Measurements from ENCODE around the gene AMHR2. TPM values are rescaled to one million over a fixed set of nuclear protein-coding genes. Genes with fewer than 3 reads are reported as not detected.
A peak's percentile ranks its signal among the peaks of the same experiment; 100 is the strongest.

Gene AMHR2
- total and polyA plus RNA-seq, 9 of the 15 experiments (the other 6 are each of a cell fraction or from before 2014, with no cell fraction given): 8.9 to 49.7 (median 19.3) TPM

DNA sequence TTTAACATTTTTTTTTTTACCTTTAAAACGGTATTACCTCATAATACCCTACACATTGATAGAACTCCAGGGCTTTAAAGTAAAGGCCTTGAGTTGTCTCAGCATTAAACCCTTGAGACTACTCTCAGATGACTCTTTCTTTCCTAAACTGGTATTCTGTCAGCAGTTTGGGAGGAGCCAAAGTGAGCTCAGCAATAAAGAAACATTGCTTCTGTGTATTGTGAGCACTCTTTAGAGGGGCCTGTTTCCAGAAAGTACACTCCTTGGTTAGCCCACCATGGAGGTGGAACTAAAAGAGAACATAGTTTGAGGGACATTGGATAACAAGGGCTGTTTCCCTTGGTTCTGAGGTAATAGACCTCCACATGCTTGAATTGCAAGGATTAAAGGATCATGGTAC is 55.2 kb downstream of the AMHR2 start:
- no peak overlapping the region for H3K4me3 ChIP-seq
- H3K27ac ChIP-seq (ENCODE audit: extremely low read depth, low read depth, low read length): peak overlapping the region; percentile 32; the same call in 1 of the 3 replicates
- H3K4me1 ChIP-seq (replicated peaks in 1 of 2; ENCODE audit: control insufficient read depth in 2 of 2, insufficient read depth in 2 of 2, low read length in 2 of 2): peaks cover 0 to 11% of the 10 kb centered on the region in 2 experiments; a peak in 3 of 5 replicates
- peaks cover 98% of the 10 kb centered on the region for H3K36me3 ChIP-seq (ENCODE audit: control insufficient read depth, insufficient read depth, low read length)
- H3K9ac ChIP-seq (ENCODE audit: insufficient read depth in 1 of 2, low read depth in 2 of 2, low read length in 2 of 2): no peak overlapping the region
- ATAC-seq: no peak
- no peaks in the 10 kb centered on the region for H3K9me3 ChIP-seq (replicated peaks; ENCODE audit: control insufficient read depth, insufficient read depth, low read depth, low read length)
- no peaks in the 10 kb centered on the region for H3K27me3 ChIP-seq (ENCODE audit: control insufficient read depth in 2 of 2, insufficient read depth in 2 of 2, low read length in 2 of 2)
- BruUV-seq (replicated peaks): no TSS peak
- WGBS (ENCODE audit: insufficient coverage, low coverage, missing lambda C conversion rate): 94% methylated on average over 1 of the region's 1 CpG
- H3K9me1 ChIP-seq (ENCODE audit: control insufficient read depth, insufficient read depth, low read length): peaks cover 3% of the 10 kb centered on the region
- TF ChIP-seq POLR2A (conservative IDR thresholded peaks at IDR 0.05) (peak; percentile 6; the same call in 1 of the 2 replicates), ZNF12 (CRISPR knock-in tag; IDR thresholded peaks at IDR 0.05) (no peak)
- peak; percentile 58 for FAIRE-seq
- no peak overlapping the region for H3K4me2 ChIP-seq (ENCODE audit: insufficient read depth, low read length)
- no peak for DNase-seq (ENCODE audit: extremely low read depth in 1 of 4, low spot score in 3 of 4)
- intact Hi-C loops (cut with micrococcal nuclease) (no loop called here), in situ Hi-C loops (cut with MboI) (no loop called here)
- POLR2A ChIA-PET: interaction anchor here (0.6 to 8.8 kb wide), 8 partner anchors 10 to 184 kb away, joined by 3 to 87 read pairs (median 4); partner anchors contain the start of genes PFDN5 and TARBP2
- CTCF ChIA-PET (ENCODE audit: low intra/inter-chr PET ratio): interaction anchor here (0.7 kb wide), 1 partner anchor 432 kb away, joined by 4 read pairs; no protein-coding TSS in a partner anchor
- peaks cover 40% of the 10 kb centered on the region for H3K79me2 ChIP-seq (ENCODE audit: control insufficient read depth, insufficient read depth, low read length)
- peaks cover 29% of the 10 kb centered on the region for H4K20me1 ChIP-seq (replicated peaks; ENCODE audit: control insufficient read depth, insufficient read depth, low read length)
- H2AFZ ChIP-seq (ENCODE audit: low read depth, low read length): no peak overlapping the region

DNA sequence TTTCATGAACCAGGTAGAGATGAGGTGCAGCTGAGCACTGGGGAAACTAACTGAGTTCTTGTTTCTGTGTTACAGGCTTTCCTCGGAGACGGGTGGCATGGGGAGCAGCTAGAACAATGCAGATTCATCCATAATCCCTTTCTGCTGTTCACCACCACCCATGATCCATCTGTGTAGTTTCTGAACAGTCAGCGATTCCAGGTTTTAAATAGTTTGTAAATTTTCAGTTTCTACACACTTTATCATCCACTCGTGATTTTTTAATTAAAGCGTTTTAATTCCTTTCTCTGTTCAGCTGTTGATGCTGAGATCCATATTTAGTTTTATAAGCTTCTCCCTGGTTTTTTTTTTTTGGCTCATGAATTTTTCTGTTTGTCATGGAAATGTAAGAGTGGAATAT is 55.7 kb downstream of the AMHR2 start:
- H3K27ac ChIP-seq (ENCODE audit: extremely low read depth, low read depth, low read length): no peak overlapping the region
- no TSS peak for BruUV-seq (replicated peaks)
- no peaks in the 10 kb centered on the region for H3K9me3 ChIP-seq (replicated peaks; ENCODE audit: control insufficient read depth, insufficient read depth, low read depth, low read length)
- DNase-seq (ENCODE audit: extremely low read depth in 1 of 4, low spot score in 3 of 4): no peak
- peaks cover 0 to 11% of the 10 kb centered on the region in 2 experiments; a peak in 3 of 5 replicates for H3K4me1 ChIP-seq (replicated peaks in 1 of 2; ENCODE audit: control insufficient read depth in 2 of 2, insufficient read depth in 2 of 2, low read length in 2 of 2)
- ChIA-PET CTCF (ENCODE audit: low intra/inter-chr PET ratio) (interaction anchor here (0.7 kb wide), 1 partner anchor 432 kb away, joined by 4 read pairs; no protein-coding TSS in a partner anchor), POLR2A (interaction anchor here (0.7 to 2.4 kb wide), 4 partner anchors 10 to 127 kb away, joined by 3 to 13 read pairs (median 6); partner anchors contain the start of gene TARBP2)
- H3K79me2 ChIP-seq (ENCODE audit: control insufficient read depth, insufficient read depth, low read length): peaks cover 36% of the 10 kb centered on the region
- FAIRE-seq: peak; percentile 15
- 91% methylated on average over 5 of the region's 5 CpGs for WGBS (ENCODE audit: insufficient coverage, low coverage, missing lambda C conversion rate)
- no peak for ATAC-seq
- H3K27me3 ChIP-seq (ENCODE audit: control insufficient read depth in 2 of 2, insufficient read depth in 2 of 2, low read length in 2 of 2): no peaks in the 10 kb centered on the region
- no peak overlapping the region for H3K4me2 ChIP-seq (ENCODE audit: insufficient read depth, low read length)
- no peak overlapping the region for H2AFZ ChIP-seq (ENCODE audit: low read depth, low read length)
- H4K20me1 ChIP-seq (replicated peaks; ENCODE audit: control insufficient read depth, insufficient read depth, low read length): peaks cover 29% of the 10 kb centered on the region
- peaks cover 3% of the 10 kb centered on the region for H3K9me1 ChIP-seq (ENCODE audit: control insufficient read depth, insufficient read depth, low read length)
- H3K36me3 ChIP-seq (ENCODE audit: control insufficient read depth, insufficient read depth, low read length): peaks cover 95% of the 10 kb centered on the region
- intact Hi-C loops (cut with micrococcal nuclease) (no loop called here), in situ Hi-C loops (cut with MboI) (no loop called here)
- no peak overlapping the region for H3K9ac ChIP-seq (ENCODE audit: insufficient read depth in 1 of 2, low read depth in 2 of 2, low read length in 2 of 2)
- no peak overlapping the region for H3K4me3 ChIP-seq
- no peak for TF ChIP-seq HDAC3 (IDR thresholded peaks at IDR 0.05; ENCODE audit: borderline replicate concordance, partially characterized antibody)
- TF ChIP-seq POLR2B (IDR thresholded peaks at IDR 0.05; ENCODE audit: low read depth, partially characterized antibody): no peak
- TF ChIP-seq, protein P1, sequence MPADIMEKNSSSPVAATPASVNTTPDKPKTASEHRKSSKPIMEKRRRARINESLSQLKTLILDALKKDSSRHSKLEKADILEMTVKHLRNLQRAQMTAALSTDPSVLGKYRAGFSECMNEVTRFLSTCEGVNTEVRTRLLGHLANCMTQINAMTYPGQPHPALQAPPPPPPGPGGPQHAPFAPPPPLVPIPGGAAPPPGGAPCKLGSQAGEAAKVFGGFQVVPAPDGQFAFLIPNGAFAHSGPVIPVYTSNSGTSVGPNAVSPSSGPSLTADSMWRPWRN (IDR thresholded peaks at IDR 0.05; ENCODE audit: low read depth): no peak
- no peak for TF ChIP-seq GABPB2 (CRISPR knock-in tag; conservative IDR thresholded peaks at IDR 0.05)
- TF ChIP-seq ZNF175 (CRISPR knock-in tag; IDR thresholded peaks at IDR 0.05; ENCODE audit: low read depth): no peak
- TF ChIP-seq POLR2A (conservative IDR thresholded peaks at IDR 0.05): no peak
- TF ChIP-seq, protein P2, sequence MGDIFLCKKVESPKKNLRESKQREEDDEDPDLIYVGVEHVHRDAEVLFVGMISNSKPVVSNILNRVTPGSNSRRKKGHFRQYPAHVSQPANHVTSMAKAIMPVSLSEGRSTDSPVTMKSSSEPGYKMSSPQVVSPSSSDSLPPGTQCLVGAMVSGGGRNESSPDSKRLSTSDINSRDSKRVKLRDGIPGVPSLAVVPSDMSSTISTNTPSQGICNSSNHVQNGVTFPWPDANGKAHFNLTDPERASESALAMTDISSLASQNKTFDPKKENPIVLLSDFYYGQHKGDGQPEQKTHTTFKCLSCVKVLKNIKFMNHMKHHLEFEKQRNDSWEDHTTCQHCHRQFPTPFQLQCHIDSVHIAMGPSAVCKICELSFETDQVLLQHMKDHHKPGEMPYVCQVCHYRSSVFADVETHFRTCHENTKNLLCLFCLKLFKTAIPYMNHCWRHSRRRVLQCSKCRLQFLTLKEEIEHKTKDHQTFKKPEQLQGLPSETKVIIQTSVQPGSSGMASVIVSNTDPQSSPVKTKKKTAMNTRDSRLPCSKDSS (IDR thresholded peaks at IDR 0.05; ENCODE audit: low read depth, partially characterized antibody): no peak
- TF ChIP-seq ZC3H4 (CRISPR knock-in tag; IDR thresholded peaks at IDR 0.05; ENCODE audit: borderline replicate concordance): no peak
- TF ChIP-seq ZNF316 (IDR thresholded peaks at IDR 0.05): peak; percentile 81
- TF ChIP-seq C11orf30 (IDR thresholded peaks at IDR 0.05; ENCODE audit: low read depth): peak; percentile 67
- no peak for TF ChIP-seq MEF2A (IDR thresholded peaks at IDR 0.05; ENCODE audit: control insufficient read depth, low read depth, low read length)
- no peak for TF ChIP-seq CBX5 (IDR thresholded peaks at IDR 0.05; ENCODE audit: borderline replicate concordance, low read depth)
- no peak for TF ChIP-seq HNRNPL (IDR thresholded peaks at IDR 0.05; ENCODE audit: low read depth, low read length)
- no peak for TF ChIP-seq ZNF174 (CRISPR knock-in tag; IDR thresholded peaks at IDR 0.05)
- TF ChIP-seq ZNF431 (CRISPR knock-in tag; IDR thresholded peaks at IDR 0.05): no peak

All from K562 (cell line).